Measurements from ENCODE around the gene TMEM135. TPM values are rescaled to one million over a fixed set of nuclear protein-coding genes. Genes with fewer than 3 reads are reported as not detected.

TMEM135 gene
- total RNA-seq, 1 donor from 2014 or later: 24.7 TPM

DNA sequence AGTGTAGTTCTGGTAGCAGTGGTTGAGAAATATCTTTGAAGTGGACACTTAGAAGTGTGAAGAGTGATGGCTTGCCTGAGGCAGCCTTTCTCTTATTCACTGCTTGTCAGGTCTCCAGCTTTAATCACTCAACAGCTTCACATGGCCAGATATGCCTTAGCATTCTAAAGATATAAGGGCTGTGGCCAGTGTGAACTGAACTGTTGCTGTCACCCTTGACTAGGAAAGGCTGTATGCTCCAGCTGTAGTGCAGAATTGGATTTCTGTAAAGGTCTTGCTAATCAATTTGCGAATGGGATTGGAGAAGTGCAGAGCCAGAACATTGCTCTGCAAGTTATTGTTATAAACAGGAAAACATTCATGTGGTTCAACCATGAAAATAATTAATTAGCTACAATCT is 266.7 kb downstream of the TMEM135 start:
- Mint-ChIP-seq H3K4me3 (ENCODE audit: unreplicated experiment) (no peak overlapping the region), H3K27ac (ENCODE audit: unreplicated experiment) (no peak overlapping the region), H3K27me3 (ENCODE audit: unreplicated experiment) (no peaks in the 10 kb centered on the region), H3K36me3 (ENCODE audit: unreplicated experiment) (peaks cover 19% of the 10 kb centered on the region), H3K9me3 (ENCODE audit: unreplicated experiment) (no peaks in the 10 kb centered on the region), H3K4me1 (ENCODE audit: unreplicated experiment) (peaks cover 2% of the 10 kb centered on the region)
- TF ChIP-seq, protein P1, sequence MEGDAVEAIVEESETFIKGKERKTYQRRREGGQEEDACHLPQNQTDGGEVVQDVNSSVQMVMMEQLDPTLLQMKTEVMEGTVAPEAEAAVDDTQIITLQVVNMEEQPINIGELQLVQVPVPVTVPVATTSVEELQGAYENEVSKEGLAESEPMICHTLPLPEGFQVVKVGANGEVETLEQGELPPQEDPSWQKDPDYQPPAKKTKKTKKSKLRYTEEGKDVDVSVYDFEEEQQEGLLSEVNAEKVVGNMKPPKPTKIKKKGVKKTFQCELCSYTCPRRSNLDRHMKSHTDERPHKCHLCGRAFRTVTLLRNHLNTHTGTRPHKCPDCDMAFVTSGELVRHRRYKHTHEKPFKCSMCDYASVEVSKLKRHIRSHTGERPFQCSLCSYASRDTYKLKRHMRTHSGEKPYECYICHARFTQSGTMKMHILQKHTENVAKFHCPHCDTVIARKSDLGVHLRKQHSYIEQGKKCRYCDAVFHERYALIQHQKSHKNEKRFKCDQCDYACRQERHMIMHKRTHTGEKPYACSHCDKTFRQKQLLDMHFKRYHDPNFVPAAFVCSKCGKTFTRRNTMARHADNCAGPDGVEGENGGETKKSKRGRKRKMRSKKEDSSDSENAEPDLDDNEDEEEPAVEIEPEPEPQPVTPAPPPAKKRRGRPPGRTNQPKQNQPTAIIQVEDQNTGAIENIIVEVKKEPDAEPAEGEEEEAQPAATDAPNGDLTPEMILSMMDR (IDR thresholded peaks at IDR 0.05): no peak
- DNase-seq (ENCODE audit: extremely low spot score, unreplicated experiment): no peak

GRCh38 chr11:87306262-87306851 is 268.6 kb downstream of the TMEM135 start:
- peaks cover 2% of the 10 kb centered on the region for H3K4me1 Mint-ChIP-seq (ENCODE audit: unreplicated experiment)
- H3K4me3 Mint-ChIP-seq (ENCODE audit: unreplicated experiment): no peak overlapping the region
- no peak overlapping the region for H3K27ac Mint-ChIP-seq (ENCODE audit: unreplicated experiment)
- DNase-seq (ENCODE audit: extremely low spot score, unreplicated experiment): no peak
- H3K27me3 Mint-ChIP-seq (ENCODE audit: unreplicated experiment): no peaks in the 10 kb centered on the region
- H3K9me3 Mint-ChIP-seq (ENCODE audit: unreplicated experiment): no peaks in the 10 kb centered on the region
- TF ChIP-seq, protein P1 (IDR thresholded peaks at IDR 0.05): no peak
- H3K36me3 Mint-ChIP-seq (ENCODE audit: unreplicated experiment): peaks cover 20% of the 10 kb centered on the region

DNA sequence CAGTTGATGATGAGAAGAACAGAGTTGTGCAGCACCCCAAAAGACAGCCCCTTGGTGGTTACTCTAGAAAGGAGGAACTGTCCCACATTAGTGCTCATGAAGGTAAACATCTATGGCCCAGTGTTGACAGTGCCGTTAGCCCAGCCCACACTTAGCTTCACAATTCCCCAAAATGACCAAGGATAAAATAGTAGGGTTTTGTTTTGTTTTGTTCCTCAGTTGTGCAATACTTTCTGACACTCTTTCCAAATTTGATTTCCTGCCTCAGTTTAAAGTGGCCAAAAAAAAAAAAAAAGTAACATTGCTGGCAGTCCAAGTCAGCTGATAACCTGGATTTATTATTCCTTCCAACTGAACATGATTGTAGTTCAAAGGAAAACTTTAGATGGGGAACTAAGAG is 269.4 kb downstream of the TMEM135 start:
- DNase-seq (ENCODE audit: extremely low spot score, unreplicated experiment): no peak
- Mint-ChIP-seq H3K4me3 (ENCODE audit: unreplicated experiment) (no peak overlapping the region), H3K27me3 (ENCODE audit: unreplicated experiment) (no peaks in the 10 kb centered on the region), H3K27ac (ENCODE audit: unreplicated experiment) (no peak overlapping the region), H3K36me3 (ENCODE audit: unreplicated experiment) (peaks cover 20% of the 10 kb centered on the region), H3K4me1 (ENCODE audit: unreplicated experiment) (peaks cover 1% of the 10 kb centered on the region), H3K9me3 (ENCODE audit: unreplicated experiment) (no peaks in the 10 kb centered on the region)
- TF ChIP-seq, protein P1 (IDR thresholded peaks at IDR 0.05): no peak

DNA sequence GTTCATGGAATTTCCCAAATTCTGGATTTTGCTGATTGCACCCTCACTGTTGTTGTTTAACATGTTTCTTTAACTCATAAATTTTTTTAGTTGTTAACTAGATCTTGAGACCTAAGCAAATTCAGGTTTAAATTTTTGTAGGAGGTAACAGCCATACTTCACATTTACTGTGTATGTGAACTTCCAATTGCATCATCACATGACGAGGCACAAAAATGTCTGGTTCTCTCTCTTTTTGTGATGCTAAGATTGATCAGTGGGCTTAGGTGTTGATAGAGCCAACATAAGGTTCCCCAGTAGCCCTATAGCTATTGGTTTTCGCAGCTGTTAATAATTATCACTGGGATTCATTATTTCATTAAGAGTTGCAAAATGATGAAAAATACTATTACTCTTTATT is 277.5 kb downstream of the TMEM135 start:
- no peaks in the 10 kb centered on the region for H3K4me1 Mint-ChIP-seq (ENCODE audit: unreplicated experiment)
- H3K27me3 Mint-ChIP-seq (ENCODE audit: unreplicated experiment): no peaks in the 10 kb centered on the region
- no peaks in the 10 kb centered on the region for H3K9me3 Mint-ChIP-seq (ENCODE audit: unreplicated experiment)
- H3K36me3 Mint-ChIP-seq (ENCODE audit: unreplicated experiment): peaks cover 15% of the 10 kb centered on the region
- H3K27ac Mint-ChIP-seq (ENCODE audit: unreplicated experiment): no peak overlapping the region
- H3K4me3 Mint-ChIP-seq (ENCODE audit: unreplicated experiment): no peak overlapping the region
- DNase-seq (ENCODE audit: extremely low spot score, unreplicated experiment): no peak
- TF ChIP-seq, protein P1 (IDR thresholded peaks at IDR 0.05): no peak

DNA sequence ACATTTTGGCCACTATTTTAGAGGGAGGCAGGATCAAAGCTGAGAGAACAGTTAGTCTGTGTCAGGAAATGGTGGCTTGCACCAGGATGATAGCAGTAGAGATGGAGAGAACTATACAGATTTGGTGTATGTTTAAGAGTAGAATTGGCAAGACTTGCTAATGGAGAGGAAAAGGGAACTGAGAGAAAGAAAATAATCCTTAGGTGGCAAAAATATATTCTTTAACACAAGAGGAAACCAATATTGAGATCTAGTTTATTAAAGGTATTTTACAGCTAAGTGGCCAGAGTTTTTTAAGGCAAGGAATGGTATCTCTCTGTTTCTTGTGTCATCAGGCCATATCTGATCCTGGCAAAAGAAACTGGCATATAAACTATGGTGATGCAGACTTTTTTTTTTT is 278.8 kb downstream of the TMEM135 start:
- H3K4me1 Mint-ChIP-seq (ENCODE audit: unreplicated experiment): no peaks in the 10 kb centered on the region

More for the DNA sequence above, 278.8 kb downstream of the TMEM135 start:
- no peaks in the 10 kb centered on the region for H3K9me3 Mint-ChIP-seq (ENCODE audit: unreplicated experiment)
- no peaks in the 10 kb centered on the region for H3K27me3 Mint-ChIP-seq (ENCODE audit: unreplicated experiment)
- H3K36me3 Mint-ChIP-seq (ENCODE audit: unreplicated experiment): peaks cover 20% of the 10 kb centered on the region
- TF ChIP-seq, protein P1 (IDR thresholded peaks at IDR 0.05): no peak
- no peak for DNase-seq (ENCODE audit: extremely low spot score, unreplicated experiment)
- H3K27ac Mint-ChIP-seq (ENCODE audit: unreplicated experiment): no peak overlapping the region
- H3K4me3 Mint-ChIP-seq (ENCODE audit: unreplicated experiment): no peak overlapping the region

All from osteocyte (in vitro differentiated cells).